GM18526 (cell line): ENCODE results near the gene ILK.

Experiments used
- POLR2A ChIP-seq: IDR thresholded peaks from 3 replicates; pipeline ENCODE4 v1.6.1; 2011; ENCODE audit not compliant: insufficient read length; ENCODE audit errors: extremely low read depth

ILK gene

GRCh38 chr11:6568191-6568918, 35.2 kb upstream of the ILK start:
- TF ChIP-seq POLR2A = no peak

GRCh38 chr11:6569706-6570105, 33.9 kb upstream of the ILK start:
- TF ChIP-seq POLR2A = no peak

DNA sequence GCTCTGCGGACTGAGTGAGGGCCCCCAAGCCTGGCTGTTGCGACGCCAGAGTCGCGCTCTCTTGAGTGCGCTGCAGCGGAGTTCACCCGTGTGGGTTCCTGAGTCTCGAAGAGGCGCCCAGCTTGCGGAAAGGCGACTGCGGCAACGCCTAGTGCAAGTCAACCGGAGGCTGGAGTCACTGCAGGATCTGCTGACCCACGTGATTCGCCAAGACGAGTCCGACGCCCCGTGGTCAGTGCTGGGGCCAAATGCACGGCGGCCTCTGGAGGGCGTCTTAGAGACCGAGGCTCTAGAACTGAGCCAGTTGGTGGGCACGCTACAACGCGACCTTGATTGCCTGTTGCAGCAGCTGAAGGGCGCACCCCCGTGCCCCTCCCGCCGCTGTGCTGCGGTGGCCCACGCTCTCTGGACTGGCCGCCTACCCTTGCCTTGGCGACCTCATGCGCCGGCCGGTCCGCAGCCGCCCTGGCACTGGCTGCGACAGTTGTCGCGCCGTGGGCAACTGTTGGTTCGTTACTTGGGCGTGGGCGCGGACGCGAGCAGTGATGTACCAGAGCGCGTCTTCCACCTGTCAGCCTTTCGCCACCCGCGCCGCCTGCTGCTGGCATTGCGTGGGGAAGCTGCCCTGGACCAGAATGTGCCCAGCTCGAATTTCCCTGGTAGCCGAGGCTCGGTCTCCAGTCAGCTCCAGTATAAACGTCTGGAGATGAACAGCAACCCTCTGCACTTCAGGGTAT, 32.7 kb upstream of the ILK start:
- no peak for TF ChIP-seq POLR2A

GRCh38 chr11:6571434-6572008, 32.1 kb upstream of the ILK start:
- TF ChIP-seq POLR2A = no peak

DNA sequence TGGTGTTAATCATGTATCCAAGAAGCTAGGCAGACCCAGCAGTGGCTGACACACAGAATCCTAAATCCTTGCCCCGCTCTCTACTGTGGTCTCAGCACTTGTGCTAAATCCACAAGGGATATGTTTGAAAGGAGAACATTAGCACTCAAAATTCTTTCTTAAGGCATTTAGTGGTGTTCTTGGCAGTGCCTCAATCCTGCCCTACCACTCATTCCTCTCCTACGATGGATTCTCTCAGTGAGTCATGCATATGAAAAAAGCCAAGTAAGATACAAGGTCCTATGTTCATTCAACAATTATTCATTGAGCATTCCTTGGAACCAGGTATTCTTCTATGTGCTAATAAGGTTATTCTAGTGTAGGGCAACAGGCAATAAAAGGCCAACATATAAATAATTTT, 31.4 kb upstream of the ILK start:
- TF ChIP-seq POLR2A = no peak

GRCh38 chr11:6574816-6575715, 28.5 kb upstream of the ILK start:
- TF ChIP-seq POLR2A = no peak

- TF ChIP-seq POLR2A = no peak
Observed at GRCh38 chr11:6576471-6577373, 26.9 kb upstream of the ILK start.

GRCh38 chr11:6578134-6578533, 25.4 kb upstream of the ILK start:
- no peak for TF ChIP-seq POLR2A

DNA sequence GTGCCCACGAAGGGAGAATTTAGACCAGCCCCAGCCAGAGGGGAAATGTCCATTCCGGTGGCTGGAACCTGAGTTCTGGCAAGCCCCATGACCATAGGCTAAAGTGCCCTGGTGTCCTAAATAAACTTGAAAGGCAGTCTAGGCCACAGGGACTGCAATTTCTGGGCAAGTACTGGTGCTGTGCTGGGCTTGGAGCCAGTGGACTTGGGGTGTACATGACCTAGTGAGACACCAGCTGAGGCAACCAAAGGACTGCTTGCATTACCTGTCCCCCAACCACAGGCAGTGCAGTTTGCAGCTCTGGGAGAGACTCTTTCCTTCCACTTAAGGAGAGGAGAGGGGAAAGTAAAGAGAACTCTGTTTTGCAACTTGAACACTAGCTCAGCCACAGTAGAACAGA, 23.9 kb upstream of the ILK start:
- TF ChIP-seq POLR2A = no peak

DNA sequence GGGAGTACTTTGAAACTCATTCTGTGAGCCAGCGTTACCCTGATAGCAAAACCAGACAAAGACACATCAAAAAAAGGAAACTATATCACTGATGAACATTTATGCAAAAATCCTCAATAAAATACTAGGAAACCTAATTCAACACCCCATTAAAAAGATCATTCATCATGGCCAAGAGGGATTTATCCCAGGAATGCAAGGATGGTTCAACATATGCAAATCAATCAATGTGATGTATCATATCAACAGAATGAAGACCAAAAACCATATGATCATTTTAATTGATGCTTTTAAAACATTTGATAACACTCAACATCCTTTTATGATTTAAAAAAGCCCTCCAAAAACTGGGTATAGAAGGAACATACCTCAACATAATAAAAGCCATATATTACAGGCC, 20.0 kb upstream of the ILK start:
- TF ChIP-seq POLR2A = no peak

DNA sequence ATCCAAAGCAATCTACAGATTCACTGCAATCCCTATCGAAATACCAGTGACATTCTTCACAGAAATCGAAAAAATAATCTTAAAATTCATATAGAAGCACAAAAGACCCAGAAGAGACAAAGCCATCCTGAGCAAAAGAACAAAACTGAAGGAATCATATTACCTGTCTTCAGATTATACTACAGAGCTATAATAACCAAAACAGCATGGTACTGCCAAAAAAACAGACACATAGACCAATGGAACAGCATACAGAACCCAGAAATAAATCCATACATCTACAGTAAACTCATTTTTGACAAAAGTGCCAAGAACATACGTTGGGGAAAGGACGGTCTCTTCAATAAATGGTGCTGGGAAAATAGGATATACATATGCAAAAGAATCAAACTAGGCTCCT, 19.0 kb upstream of the ILK start:
- TF ChIP-seq POLR2A = no peak

- no peak for TF ChIP-seq POLR2A
Observed at GRCh38 chr11:6586434-6587359, 16.9 kb upstream of the ILK start.

DNA sequence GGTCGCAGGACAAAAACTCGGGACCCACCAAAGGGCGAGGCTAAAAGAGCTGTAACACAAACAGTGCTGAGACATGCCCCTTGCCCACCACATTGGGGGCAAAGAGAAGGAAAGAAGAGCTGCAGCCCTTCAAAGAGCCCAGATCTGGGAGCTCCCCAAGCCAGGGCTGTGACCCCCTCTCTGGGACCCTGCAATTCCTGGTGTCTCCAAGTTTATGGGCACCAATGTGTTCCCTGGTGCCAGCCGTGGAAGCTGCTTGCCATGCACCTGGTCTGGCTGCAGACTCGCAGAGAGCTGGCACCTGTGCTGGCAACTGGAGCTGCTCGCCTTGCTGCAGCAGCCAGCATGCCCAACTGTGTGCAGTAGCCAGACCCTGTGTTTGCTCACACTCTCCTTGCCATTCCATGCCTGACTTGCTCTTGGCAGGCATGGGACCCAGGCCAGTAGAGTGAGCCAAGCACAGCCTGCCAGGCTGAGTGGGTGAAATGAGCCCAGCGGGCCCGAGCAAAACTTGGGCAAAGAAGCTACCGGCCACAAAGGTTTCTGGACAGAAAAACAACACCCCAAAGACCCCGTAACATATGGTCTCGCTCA, 16.1 kb upstream of the ILK start:
- TF ChIP-seq POLR2A = no peak

DNA sequence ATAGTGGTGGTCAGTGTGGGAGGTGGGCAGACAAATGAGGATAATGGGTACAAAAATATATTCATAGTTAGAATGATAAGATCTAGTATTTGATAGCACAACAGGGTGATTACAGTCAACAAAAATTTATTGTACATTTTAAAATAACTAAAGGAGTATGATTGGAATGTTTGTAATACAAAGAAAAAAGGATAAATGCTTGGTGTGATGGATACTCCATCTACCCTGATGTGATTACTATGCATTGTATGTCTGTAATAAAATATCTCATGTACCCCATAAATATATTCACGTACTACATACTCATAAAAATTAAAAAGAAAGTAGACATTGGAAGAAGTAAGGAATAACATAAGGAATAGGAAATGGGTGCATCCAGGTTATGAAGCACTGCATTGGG, 15.6 kb upstream of the ILK start:
- TF ChIP-seq POLR2A = no peak
